ENCODE results near the gene TMEM164. TPM values are rescaled to one million over a fixed set of nuclear protein-coding genes. Genes with fewer than 3 reads are reported as not detected.
"Not testable (repeated sequence)": the region's sequence is repeated elsewhere in the genome, so short reads cannot be mapped to it uniquely, and the experiment has no call there.

Gene TMEM164
- polyA plus RNA-seq (2012; ENCODE audit: insufficient read depth, insufficient read length), result 15.2 TPM

DNA sequence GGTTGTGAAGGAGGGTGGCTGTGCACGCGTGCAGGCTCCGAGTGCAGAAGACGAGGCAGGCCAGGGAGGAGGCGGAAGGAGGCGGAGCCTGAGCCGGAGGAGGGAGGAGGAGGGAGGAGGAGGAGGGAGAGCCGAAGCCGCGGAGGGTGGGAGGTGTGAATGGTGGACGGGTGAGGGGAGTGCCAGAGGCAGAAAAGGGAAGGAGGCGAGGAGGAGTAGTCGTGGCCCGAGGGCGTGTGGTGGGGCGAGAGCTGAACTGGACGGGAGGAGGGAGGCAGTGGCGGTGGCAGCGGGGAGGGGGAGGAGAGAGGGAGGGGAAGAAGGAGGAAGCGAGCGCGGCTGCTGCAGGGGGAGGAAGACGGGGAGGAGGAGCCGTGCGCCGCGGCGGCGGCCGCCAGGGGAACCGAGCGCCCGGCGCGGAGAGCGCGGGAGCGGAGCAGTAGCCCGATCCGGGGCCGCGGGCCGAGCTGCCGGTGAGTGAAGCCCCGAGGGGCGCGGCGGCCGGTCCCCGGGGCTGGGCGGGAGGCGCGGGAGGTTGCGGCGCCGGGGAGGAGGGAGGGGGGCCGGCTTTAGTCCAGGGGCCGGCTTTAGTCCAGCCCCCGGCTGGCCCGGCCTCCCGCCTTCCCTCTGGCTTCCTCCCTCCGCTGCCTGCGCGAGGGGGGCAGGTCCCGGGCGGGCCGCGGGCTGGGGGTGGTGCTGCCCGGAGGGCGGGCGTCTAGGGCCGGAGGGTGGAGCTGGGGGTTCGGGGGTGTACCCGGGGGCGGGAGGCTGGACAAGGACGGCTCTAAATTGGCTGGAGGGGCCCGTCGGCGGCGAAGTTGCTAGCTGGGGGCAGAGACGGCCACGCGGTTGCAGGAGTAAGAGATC is at the start of gene TMEM164:
TMEM164 (plus strand) TSS at position 815 of the 867 bp plus-strand sequence. CDS start 661 bp downstream, outside the sequence.
- peak; percentile 79 for DNase-seq (ENCODE audit: low read depth, low spot score)

DNA sequence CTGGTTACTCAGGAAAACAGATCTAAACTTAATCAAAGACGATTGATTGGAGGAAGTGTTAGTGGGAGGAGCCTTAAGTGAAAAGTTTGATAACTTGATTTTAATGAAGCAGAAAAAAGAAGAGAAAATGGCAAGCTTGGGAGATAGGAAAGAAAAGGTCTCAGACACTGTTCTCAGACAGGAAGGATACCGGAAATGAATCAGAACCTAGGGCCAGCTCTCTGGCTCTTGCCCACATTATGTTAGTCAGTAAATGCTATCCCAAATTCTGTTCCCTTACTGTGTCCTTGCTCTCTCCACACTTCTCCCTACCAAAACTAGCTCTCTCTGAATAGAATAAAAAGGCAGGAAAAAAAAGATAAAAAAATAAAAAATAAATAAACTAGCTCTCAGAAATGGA is 48.6 kb upstream of the TMEM164 start:
- no peak for DNase-seq (ENCODE audit: low read depth, low spot score)
- no peak overlapping the region for H3K4me3 ChIP-seq (ENCODE audit: low read length)

More for the DNA sequence above, at the start of gene TMEM164:
- peak within 1 kb of the TSS; percentile 61 for H3K4me3 ChIP-seq (ENCODE audit: low read length)

DNA sequence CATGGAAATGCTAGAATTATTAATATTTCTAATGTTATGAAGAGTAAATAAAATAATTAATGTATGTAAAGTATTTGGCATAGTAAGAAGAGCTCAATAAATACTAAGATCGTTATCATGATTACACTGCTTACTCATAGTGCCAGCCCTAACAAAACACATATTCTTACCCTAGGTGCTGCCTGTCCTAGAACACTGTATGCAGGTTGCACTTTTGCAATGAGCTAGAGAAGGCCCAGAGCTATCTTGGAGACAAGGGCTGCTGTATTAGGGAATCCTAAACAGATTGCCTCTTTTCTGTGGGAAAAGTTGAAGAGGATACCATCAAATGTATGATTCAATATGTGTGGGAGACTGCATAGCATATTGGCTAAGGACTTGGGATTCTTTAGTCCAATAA is 48.0 kb upstream of the TMEM164 start:
- DNase-seq (ENCODE audit: low read depth, low spot score), result no peak
- H3K4me3 ChIP-seq (ENCODE audit: low read length), result no peak overlapping the region

DNA sequence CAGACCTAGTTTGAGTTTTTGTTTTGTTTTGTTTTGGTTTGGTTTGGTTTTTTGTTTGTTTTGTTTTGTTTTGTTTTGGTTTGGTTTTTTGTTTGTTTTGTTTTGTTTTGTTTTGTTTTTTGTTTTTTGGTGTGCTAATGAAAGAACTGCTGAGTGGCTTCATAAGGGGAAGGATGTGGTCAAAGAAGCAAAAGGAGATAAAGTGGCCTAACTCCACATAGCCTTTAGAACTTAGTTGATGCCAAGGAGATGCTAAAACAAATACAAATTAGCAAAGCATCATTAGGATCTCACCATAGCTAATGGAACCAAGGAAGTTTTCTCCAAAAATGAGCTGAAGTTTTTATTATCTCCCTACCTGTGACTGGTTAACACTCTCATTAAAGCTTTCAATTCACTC is 44.6 kb upstream of the TMEM164 start:
- DNase-seq (ENCODE audit: low read depth, low spot score), result no peak
- H3K4me3 ChIP-seq (ENCODE audit: low read length), result no peak overlapping the region

DNA sequence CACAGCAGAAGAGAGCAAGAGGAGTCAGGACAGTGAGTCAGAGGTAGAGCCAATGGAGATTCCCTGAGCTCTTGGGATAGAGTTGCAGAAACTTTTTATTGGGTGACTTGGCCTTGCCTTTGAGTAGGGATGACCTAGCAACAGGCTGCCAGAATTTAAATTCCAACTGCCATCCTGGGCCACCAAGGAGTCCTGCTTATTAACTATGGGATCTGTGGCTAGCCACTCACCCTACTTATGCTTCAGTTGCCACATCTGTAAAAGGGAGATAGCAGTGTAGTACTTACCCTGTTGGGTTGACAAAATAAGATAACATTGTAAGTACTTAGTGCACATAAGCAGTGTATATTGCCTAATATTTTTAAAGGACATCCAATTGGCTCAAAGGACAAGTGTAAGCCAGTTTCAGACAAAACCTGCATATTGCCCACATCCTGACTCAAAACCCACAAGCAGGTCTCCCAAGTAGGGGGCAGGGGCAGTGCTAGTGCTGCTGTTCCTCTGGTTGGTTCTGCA is 43.5 kb upstream of the TMEM164 start:
- peak; percentile 30 for DNase-seq (ENCODE audit: low read depth, low spot score)
- no peak overlapping the region for H3K4me3 ChIP-seq (ENCODE audit: low read length)

DNA sequence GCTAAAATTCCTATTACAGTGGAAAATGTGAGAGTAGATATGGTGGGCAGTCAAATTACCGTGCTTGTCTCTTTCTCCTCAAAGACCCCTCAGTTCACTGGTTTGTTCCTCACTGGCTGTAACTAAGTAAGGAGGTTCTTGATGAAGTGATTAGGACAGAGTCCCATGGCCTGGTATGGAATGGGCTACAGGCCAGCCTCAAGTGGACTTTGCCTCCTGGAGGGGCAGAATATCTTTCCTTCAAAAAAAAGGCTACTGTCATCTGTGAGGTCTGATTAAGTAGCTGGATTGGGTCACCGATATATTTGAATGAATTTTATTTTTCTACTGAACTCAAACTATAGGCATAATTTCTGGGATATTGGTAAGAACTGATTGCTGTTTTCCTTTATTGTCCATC is 38.5 kb upstream of the TMEM164 start:
- no peak for DNase-seq (ENCODE audit: low read depth, low spot score)
- H3K4me3 ChIP-seq (ENCODE audit: low read length), result no peak overlapping the region

DNA sequence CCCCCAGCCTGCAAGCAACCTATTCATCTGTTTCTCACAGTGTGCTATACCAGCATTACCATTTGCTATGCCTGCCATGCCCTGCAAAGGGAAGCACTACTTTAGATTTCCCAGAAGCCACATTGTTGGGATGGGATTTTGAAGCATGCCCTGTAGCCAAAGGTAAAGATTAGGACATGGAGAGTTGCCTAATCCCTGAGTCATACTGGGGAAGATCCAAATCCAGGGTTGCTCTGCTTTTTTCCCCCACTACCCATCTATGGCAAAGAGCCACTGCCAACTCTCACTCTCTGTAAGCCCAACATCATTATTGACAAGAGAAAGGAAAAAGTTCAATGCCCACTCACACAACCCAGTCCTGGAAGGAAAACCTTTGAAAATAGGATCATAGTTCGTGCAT is 36.7 kb upstream of the TMEM164 start:
- no peak for DNase-seq (ENCODE audit: low read depth, low spot score)
- no peak overlapping the region for H3K4me3 ChIP-seq (ENCODE audit: low read length)

DNA sequence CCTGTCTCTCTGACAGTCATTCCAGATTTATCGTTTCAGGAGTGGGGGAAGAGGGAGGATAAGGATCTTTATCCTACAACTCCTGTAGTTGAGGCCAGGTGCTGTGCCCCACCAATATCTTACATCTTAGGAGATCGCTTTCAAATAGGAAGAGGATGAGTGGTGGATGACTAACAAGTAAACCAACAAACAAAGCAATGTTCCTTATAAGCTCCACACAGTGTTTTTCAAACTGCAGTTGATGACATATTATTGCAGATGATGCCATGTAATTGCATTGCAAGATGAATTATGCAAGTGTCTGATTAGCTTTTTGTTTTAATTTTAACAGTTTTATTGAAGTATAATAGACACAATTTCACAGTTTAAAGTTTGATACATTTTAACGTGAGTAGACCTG is 35.8 kb upstream of the TMEM164 start:
- H3K4me3 ChIP-seq (ENCODE audit: low read length), result no peak overlapping the region
- DNase-seq (ENCODE audit: low read depth, low spot score), result no peak

DNA sequence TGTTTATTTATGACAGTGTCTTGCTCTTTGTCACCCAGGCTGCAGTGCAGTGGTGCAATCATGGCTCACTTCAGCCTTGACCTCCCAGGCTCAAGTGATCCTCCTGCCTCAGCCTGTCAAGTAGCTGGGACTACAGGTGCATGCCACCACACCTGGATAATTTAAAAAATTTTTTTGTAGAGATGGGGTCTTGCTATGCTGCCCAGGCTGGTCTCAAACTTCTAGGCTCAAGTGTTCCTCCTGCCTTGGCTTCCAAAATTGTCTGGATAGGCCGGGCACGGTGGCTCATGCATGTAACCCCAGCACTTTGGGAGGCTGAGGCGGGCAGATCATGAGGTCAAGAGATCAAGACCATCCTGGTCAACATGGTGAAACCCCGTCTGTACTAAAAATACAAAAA is 32.1 kb upstream of the TMEM164 start:
- not testable (repeated sequence) for H3K4me3 ChIP-seq (ENCODE audit: low read length); DNase-seq (ENCODE audit: low read depth, low spot score)

DNA sequence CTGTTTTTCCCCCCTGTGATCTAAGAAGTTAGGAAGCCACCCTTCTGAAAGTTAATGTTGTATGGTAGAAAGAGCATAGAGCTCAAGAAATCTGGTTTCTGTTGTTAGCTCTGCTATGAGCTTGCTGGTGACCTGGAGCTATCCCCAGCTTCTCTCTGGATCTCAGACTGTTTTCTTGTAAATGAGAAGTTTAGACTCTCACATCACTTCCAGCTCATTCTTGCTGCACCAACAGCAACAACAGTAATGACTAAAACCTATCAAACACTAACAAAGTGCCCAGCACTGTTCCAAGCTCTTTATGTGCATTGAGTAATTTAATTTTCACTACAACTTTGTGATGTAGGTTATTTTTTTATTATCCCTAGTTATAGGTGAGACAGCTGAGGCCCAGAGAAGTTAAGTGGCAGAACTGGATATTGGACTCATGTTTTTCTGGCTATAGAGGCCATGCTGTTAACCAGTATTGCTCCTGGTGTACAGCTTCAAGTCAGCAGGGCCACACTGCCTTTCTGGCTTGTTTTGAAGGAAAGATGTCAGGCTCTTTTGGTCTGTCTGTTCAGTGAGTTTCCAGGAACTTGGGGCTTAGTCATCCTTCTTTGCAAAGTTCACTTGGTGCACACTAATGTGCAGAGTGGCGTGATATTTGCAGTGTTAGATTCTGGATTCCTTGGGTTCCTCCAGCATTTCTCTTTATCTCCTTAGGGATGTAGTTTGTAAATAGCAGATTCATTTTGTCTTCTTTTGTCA is 27.8 kb upstream of the TMEM164 start:
- H3K4me3 ChIP-seq (ENCODE audit: low read length), result no peak overlapping the region
- no peak for DNase-seq (ENCODE audit: low read depth, low spot score)

DNA sequence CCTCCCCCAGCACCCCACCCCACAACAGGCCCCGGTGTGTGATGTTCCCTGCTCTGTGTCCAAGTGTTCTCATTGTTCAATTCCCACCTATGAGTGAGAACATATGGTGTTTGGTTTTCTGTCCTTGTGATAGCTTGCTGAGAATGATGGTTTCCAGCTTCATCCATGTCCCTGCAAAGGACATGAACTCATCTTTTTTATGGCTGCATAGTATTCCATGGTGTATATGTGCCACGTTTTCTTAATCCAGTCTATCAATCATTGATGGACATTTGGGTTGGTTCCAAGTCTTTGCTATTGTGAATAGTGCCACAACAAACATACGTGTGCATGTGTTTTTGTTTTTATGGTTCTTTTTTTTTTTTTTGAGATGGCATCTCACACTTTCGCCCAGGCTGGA is 17.7 kb upstream of the TMEM164 start:
- not testable (repeated sequence) for H3K4me3 ChIP-seq (ENCODE audit: low read length); DNase-seq (ENCODE audit: low read depth, low spot score)

DNA sequence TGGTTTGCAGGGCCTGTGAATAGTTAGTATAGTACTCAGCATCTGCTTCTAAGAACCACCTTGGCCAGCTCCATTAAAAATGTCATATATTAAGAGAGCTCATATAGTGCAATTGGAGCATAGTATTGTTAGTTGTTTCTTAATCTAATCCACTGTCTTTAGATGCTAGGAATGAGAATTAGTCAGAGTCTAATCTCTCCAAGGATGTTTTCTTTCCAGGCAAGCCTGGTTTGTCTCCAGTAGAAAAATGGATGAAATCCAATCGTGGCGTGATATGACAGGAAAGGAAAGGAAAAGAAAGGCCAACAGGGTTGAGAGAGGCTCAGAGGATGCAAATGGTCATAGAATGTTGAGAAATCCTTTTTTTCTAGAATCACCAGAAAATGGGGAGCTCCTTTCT is 15.0 kb upstream of the TMEM164 start:
- H3K4me3 ChIP-seq (ENCODE audit: low read length), result no peak overlapping the region
- no peak for DNase-seq (ENCODE audit: low read depth, low spot score)

DNA sequence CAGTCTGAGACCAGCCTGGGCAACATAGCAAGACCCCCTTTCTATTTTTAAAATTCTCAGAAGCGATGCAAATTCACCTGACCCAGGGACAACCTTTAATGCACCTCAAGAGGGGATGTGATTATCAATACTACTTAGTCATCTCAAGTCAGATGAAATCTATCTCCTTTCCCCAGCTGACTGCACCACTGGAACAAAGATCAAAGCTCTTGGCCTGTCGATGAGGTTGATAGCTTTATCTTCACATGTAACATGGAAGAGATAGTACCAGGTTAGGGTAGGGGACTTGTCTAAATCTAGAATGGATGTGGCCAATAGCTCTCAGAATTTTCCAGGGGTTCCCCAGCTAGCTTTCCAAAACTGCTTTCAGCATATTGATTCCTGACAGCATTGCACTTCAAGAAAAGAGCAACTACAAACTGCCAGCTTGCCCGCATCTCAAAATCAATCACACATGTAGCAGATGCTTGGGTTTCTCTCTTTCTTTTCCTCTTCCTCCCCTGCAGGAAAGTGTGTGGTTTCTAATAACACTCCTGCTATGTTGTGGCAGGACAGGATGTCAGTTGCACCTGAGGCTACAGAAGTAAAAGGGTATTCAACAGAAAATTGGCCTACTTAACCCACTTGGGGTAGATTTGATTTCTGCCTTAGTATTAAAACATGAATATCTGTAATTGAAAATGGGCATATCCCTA is 12.2 kb upstream of the TMEM164 start:
- peak overlapping the region; percentile 15; the same call in 1 of the 2 replicates for H3K4me3 ChIP-seq (ENCODE audit: low read length)
- DNase-seq (ENCODE audit: low read depth, low spot score), result peak; percentile 87

DNA sequence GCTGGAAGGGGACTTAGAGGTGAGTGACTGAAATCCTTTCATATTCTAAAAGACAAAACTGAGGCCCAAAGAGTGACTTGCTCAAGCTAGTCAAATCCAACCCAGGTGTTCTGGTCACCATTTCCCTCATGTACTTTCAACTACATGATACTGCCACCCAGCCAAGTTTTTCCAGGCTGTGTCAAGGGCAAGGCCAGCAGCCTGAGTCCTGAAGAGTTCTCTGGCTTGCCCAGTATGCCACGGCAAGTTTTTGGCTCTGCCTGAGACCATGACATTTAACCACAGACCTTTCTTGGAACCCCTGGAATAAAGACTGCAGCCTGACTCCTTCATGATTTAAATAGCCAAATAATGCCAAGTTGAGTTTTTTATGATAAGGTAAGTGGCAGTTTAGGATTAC is 10.7 kb upstream of the TMEM164 start:
- no peak for DNase-seq (ENCODE audit: low read depth, low spot score)
- no peak overlapping the region for H3K4me3 ChIP-seq (ENCODE audit: low read length)

DNA sequence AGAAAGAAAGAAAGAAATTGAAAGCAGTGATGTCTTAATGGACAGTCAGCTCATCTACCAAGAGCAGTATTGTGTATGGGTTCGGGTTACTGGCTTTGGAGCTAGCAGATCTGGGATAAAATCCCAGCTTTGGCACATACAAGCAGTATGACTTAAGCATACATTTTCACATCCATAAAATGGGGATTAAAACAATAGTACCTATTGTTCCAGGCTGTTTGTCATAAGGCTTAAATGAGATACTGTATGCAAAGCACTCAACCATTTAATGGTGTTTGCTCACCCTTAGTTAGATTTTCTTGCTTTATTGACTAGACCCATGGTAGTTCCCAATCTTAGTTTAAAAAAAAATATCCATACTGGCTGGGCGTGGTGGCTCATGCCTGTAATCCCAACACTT is 7.8 kb upstream of the TMEM164 start:
- DNase-seq (ENCODE audit: low read depth, low spot score), result no peak
- H3K4me3 ChIP-seq (ENCODE audit: low read length), result no peak overlapping the region

DNA sequence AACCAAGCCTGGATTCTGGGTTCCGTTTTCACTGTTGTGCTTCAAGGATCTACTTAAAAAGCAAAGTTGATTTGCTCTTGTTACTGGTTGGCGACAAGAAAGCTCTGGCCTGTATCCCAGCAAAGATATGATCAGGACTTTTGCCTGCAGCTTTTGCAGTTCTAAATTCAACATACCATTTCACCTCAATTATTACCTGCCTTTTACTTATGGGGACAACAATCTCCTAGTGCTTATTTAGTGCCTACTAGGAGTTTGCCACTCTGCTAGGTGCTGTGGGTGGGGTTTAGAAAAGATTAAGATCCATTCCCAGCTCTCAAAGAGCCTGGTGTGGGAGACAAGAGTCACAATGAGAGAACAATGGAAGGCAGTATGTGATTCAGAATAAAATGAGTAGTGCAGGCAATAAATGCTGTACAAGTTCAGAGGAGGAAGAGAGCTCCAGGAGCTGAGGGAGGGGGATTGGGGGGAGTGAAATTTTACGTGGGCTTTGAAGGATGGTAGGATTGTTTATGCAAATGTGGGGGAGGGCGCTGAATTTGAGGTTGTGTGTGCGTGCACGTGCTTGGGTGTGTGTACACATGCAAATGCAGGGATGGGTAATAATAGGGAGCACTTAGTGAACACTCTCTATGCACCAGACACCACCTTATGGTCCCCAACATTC is 5.0 kb upstream of the TMEM164 start:
- no peak overlapping the region for H3K4me3 ChIP-seq (ENCODE audit: low read length)
- no peak for DNase-seq (ENCODE audit: low read depth, low spot score)

DNA sequence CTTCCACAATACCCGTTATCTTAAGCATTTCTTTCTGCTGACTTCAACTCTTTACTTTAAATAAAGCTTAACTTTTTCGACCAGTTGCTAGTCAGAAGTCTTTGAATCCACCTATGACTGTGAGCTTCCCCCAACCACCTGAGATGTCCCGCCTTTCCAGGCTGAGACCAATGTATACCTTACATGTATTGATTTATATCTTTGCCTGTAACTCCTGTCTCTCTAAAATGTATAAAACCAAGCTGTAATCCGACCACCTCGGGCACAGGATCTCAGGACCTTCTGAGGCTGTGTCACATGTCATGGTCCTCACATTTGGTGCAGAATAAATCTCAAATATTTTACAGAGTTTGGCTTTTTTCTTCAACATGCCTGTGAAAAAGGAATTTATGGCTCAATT is 2.9 kb upstream of the TMEM164 start:
- DNase-seq (ENCODE audit: low read depth, low spot score), result no peak
- H3K4me3 ChIP-seq (ENCODE audit: low read length), result no peak overlapping the region

DNA sequence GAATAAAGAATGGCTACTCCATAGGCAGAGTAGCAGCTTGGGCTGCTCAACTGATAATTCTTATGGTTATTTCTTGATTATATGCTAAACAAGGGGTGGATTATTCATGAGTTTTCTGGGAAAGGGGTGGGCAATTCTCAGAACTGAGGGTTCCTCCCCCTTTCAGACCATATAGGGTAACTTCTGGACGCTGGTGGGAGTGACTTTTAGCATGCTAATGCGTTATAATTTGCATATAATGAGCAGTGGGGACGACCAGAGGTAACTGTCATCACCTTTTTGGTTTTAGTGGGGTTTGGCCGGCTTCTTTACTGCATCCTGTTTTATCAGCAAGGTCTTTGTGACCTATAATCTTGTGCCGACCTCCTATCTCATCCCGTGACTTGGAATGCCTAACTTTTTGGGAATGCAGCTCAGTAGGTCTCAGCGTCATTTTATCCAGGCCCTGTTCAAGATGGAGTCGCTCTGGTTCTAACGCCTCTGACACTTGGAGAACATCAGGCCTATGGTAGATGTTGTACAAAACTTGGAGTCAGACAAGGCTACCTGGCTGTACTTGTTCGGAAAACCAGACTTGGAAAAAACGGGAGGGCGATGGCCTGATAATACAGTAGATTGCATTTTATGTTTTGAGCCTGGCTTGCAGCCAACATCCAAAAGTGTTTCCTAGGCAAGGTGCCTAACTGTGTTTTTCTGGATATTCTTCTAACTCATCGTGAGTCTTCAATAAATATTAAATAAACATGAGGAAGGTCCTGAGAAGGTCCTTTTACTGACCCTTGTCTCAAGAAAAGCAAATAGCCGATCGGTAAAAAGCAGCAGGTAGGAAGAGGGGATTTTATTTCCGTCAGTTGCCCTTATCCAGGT is 1.8 kb upstream of the TMEM164 start:
- no peak for DNase-seq (ENCODE audit: low read depth, low spot score)

More for the DNA sequence above, 1.8 kb upstream of the TMEM164 start:
- no peak overlapping the region for H3K4me3 ChIP-seq (ENCODE audit: low read length)

All from Jurkat, Clone E6-1 (cell line).